Panc1 (cell line): ENCODE results near the gene PARD6B. TPM values are rescaled to one million over a fixed set of nuclear protein-coding genes. Genes with fewer than 3 reads are reported as not detected.
A peak's percentile ranks its signal among the peaks of the same experiment; 100 is the strongest.

ENCODE experiments used
- ATAC-seq: fragments of 200-7000 bp; cut with Tn5 transposase; 2 replicates; pipeline ENCODE4 v1.9.1; 2020; ENCODE audit warnings: mild to moderate bottlenecking, moderate library complexity
- BruUV-seq: library from RNA; stranded (reverse); fragments of 400-500 nt; replicated peaks from 2 replicates; lab custom pipeline; 2021; lab: Mats Ljungman, UMichigan
- CTCF ChIA-PET: fragments of 300-600 bp; sonication (Branson Sonifier 250); formaldehyde crosslinking; loops from one replicate; lab custom pipeline; 2022; ENCODE audit warnings: antibody characterized with exemption; lab: Charles Lee
- POLR2A ChIA-PET: fragments of 300-600 bp; sonication (Branson Sonifier 250); formaldehyde crosslinking; loops from one replicate; lab custom pipeline; 2022; ENCODE audit warnings: antibody characterized with exemption; lab: Charles Lee
- DNase-seq: peaks from one replicate; pipeline ENCODE4 v3.0.0-alpha.2; 2010; ENCODE audit warnings: low read depth, low spot score
- H3K27ac ChIP-seq: 2 replicates; pipeline ENCODE4 v1.5.1; 2011; ENCODE audit warnings: mild to moderate bottlenecking, low read length, inconsistent platforms
- H3K27me3 ChIP-seq: fragments of 200-500 bp; sonication (Bioruptor generic); 2 replicates; pipeline ENCODE4 v1.6.0; 2014; ENCODE audit warnings: low read length, inconsistent platforms; ENCODE audit not compliant: control insufficient read depth, insufficient read depth
- H3K36me3 ChIP-seq: fragments of 200-500 bp; sonication (Bioruptor generic); 2 replicates; pipeline ENCODE4 v1.5.1; 2014; ENCODE audit warnings: inconsistent platforms, mild to moderate bottlenecking, low read length, moderate library complexity; ENCODE audit not compliant: control insufficient read depth, insufficient read depth
- H3K4me1 ChIP-seq: 2 replicates; pipeline ENCODE4 v1.5.1; 2011; ENCODE audit warnings: inconsistent platforms, mild to moderate bottlenecking, low read length, moderate library complexity; ENCODE audit not compliant: control insufficient read depth, insufficient read depth
- H3K4me3 ChIP-seq, 2 experiments: 2 replicates each; pipeline ENCODE4 v1.5.1; 2011 to 2012; ENCODE audit warnings: low read depth in 2 of 2, low read length in 2 of 2, mild to moderate bottlenecking in 2 of 2, inconsistent platforms in 1 of 2, moderate library complexity in 1 of 2
- H3K9me3 ChIP-seq: fragments of 200-500 bp; sonication (Bioruptor generic); 2 replicates; pipeline ENCODE4 v1.5.1; 2014; ENCODE audit warnings: low read depth, mild to moderate bottlenecking, inconsistent platforms, low read length, moderate library complexity; ENCODE audit not compliant: control insufficient read depth, insufficient read depth
- CTCF ChIP-seq: fragments of 450-650 bp; IDR thresholded peaks from 2 replicates; pipeline ENCODE4 v1.5.1; 2017; ENCODE audit warnings: mild to moderate bottlenecking
- POLR2AphosphoS5 ChIP-seq: IDR thresholded peaks from 2 replicates; pipeline ENCODE4 v1.6.1; 2012; ENCODE audit warnings: mild to moderate bottlenecking, low read depth, low read length, moderate library complexity
- REST ChIP-seq, 2 experiments: IDR thresholded peaks; 2 replicates each; pipeline ENCODE4 v1.6.1; 2011 to 2012; ENCODE audit warnings: low read depth in 2 of 2, control low read depth in 1 of 2, low read length in 1 of 2, mild to moderate bottlenecking in 1 of 2, moderate library complexity in 1 of 2; ENCODE audit not compliant: insufficient read depth in 1 of 2
- SIN3A ChIP-seq: IDR thresholded peaks from 2 replicates; pipeline ENCODE4 v1.6.1; 2012; ENCODE audit warnings: low read depth, mild to moderate bottlenecking, low read length, moderate library complexity, borderline replicate concordance; ENCODE audit not compliant: insufficient read depth
- TCF7L2 ChIP-seq: IDR thresholded peaks from 2 replicates; pipeline ENCODE4 v1.6.1; 2011; ENCODE audit warnings: mild to moderate bottlenecking, low read depth, low read length, inconsistent platforms
- in situ Hi-C: cut with HindIII; loops from 2 replicates; pipeline ENCODE4 v1.10.0; 2016; ENCODE audit warnings: low sequenced_read_pairs, low pct_unique_long_range_greater_than_20kb
- intact Hi-C: fragments of 100-400 bp; cut with micrococcal nuclease; formaldehyde crosslinking; loops from one replicate; pipeline ENCODE4 v1.10.0; 2022; ENCODE audit not compliant: unreplicated experiment
- total RNA-seq: library from RNA; stranded (reverse); gene quantifications from one replicate; pipeline ENCODE4 v1.2.1, GENCODE V29; 2021; ENCODE audit not compliant: unreplicated experiment

PARD6B gene
- total RNA-seq, 1 experiment from 2014 or later = 132 TPM

- Histone ChIP-seq H3K9me3 (no peaks in the 10 kb centered on the region), H3K4me1 (peaks cover 78% of the 10 kb centered on the region), H3K4me3 (peak overlapping the region in 1 of 2 experiments; percentile 10; a peak in 1 of 4 replicates), H3K27ac (peak overlapping the region; percentile 100), H3K36me3 (no peaks in the 10 kb centered on the region), H3K27me3 (no peaks in the 10 kb centered on the region)
- intact Hi-C loops (loop anchor here (10.0 kb wide), 1 partner anchor 51 kb away; no protein-coding TSS in a partner anchor), in situ Hi-C loops (no loop called here)
- ChIA-PET CTCF (interaction anchor here (0.6 kb wide), 1 partner anchor 40 kb away, joined by 6 read pairs; no protein-coding TSS in a partner anchor), POLR2A (no interaction called here)
- no peak for DNase-seq
- BruUV-seq = no TSS peak
- no peak for ATAC-seq
- no peak for TF ChIP-seq CTCF
Measured at GRCh38 chr20:50725724-50726005, 5.7 kb upstream of the PARD6B start.

- intact Hi-C loops = loop anchor here (10.0 kb wide), 1 partner anchor 52 kb away; no protein-coding TSS in a partner anchor
Measured at GRCh38 chr20:50726955-50727791, 4.2 kb upstream of the PARD6B start.

More at GRCh38 chr20:50726955-50727791, 4.2 kb upstream of the PARD6B start:
- H3K27me3 ChIP-seq = no peaks in the 10 kb centered on the region
- POLR2A ChIA-PET = no interaction called here
- H3K36me3 ChIP-seq = no peaks in the 10 kb centered on the region; the same call in 1 of the 2 replicates
- TF ChIP-seq REST (IDR thresholded peaks at IDR 0.05; ENCODE audit: insufficient read depth in 1 of 2, low read depth in 2 of 2, low read length in 1 of 2) (no peak), CTCF (no peak), POLR2AphosphoS5 (no peak; the same call in 1 of the 2 replicates), TCF7L2 (peak; percentile 91), SIN3A (no peak)
- in situ Hi-C loops = no loop called here
- no peaks in the 10 kb centered on the region for H3K9me3 ChIP-seq
- ATAC-seq (no peak), DNase-seq (no peak)
- H3K27ac ChIP-seq = peak overlapping the region; percentile 100
- H3K4me3 ChIP-seq = peak overlapping the region in 1 of 2 experiments; percentile 2; a peak in 1 of 4 replicates
- no TSS peak for BruUV-seq
- CTCF ChIA-PET = interaction anchor here (0.6 to 1.8 kb wide), 4 partner anchors 13 to 101 kb away, joined by 3 to 6 read pairs (median 5); no protein-coding TSS in a partner anchor
- peaks cover 74% of the 10 kb centered on the region for H3K4me1 ChIP-seq
